HepG2 (cell line): ENCODE results near the gene PALM. TPM values are rescaled to one million over a fixed set of nuclear protein-coding genes. Genes with fewer than 3 reads are reported as not detected.

Source experiments
- BRCA1 ChIP-seq: sonication (generic); formaldehyde crosslinking; IDR thresholded peaks from 2 replicates; pipeline ENCODE4 v1.4.0; 2020; ENCODE audit warnings: missing genetic modification reagents
- CEBPG ChIP-seq: IDR thresholded peaks from 2 replicates; pipeline ENCODE4 v1.6.1; 2016
- EED ChIP-seq: sonication (generic); formaldehyde crosslinking; IDR thresholded peaks from 2 replicates; pipeline ENCODE4 v1.5.0; 2020; ENCODE audit warnings: mild to moderate bottlenecking, missing genetic modification reagents
- FOXC1 ChIP-seq: sonication (generic); formaldehyde crosslinking; IDR thresholded peaks from 2 replicates; pipeline ENCODE4 v1.8.0; 2022; ENCODE audit warnings: mild to moderate bottlenecking, missing genetic modification reagents, borderline replicate concordance
- HMG20A ChIP-seq: IDR thresholded peaks from 2 replicates; pipeline ENCODE4 v1.6.1; 2016; ENCODE audit warnings: borderline replicate concordance
- HOXA5 ChIP-seq: sonication (generic); formaldehyde crosslinking; IDR thresholded peaks from 2 replicates; pipeline ENCODE4 v1.4.0; 2020; ENCODE audit warnings: missing genetic modification reagents
- ISX ChIP-seq: sonication (generic); formaldehyde crosslinking; conservative IDR thresholded peaks from 2 replicates; pipeline ENCODE4 v1.5.0; 2020; ENCODE audit warnings: missing genetic modification reagents
- KAT7 ChIP-seq: IDR thresholded peaks from 2 replicates; pipeline ENCODE4 v1.6.1; 2018; ENCODE audit warnings: borderline replicate concordance, missing compliant biosample characterization
- KDM5B ChIP-seq: sonication (generic); formaldehyde crosslinking; IDR thresholded peaks from 2 replicates; pipeline ENCODE4 v1.4.0; 2020; ENCODE audit warnings: missing genetic modification reagents, mild to moderate bottlenecking, borderline replicate concordance
- ZBTB21 ChIP-seq: sonication (generic); formaldehyde crosslinking; IDR thresholded peaks from 2 replicates; pipeline ENCODE4 v1.4.0; 2020; ENCODE audit warnings: missing genetic modification reagents
- ZMYM4 ChIP-seq: sonication (generic); formaldehyde crosslinking; IDR thresholded peaks from 2 replicates; pipeline ENCODE4 v1.8.1; 2023; ENCODE audit warnings: mild to moderate bottlenecking, missing genetic modification reagents
- ZNF101 ChIP-seq: sonication (generic); formaldehyde crosslinking; IDR thresholded peaks from 2 replicates; pipeline ENCODE4 v1.4.0; 2020; ENCODE audit warnings: mild to moderate bottlenecking, low read depth, missing genetic modification reagents, borderline replicate concordance
- ZSCAN21 ChIP-seq: sonication (generic); formaldehyde crosslinking; IDR thresholded peaks from 2 replicates; pipeline ENCODE4 v1.8.0; 2022; ENCODE audit warnings: mild to moderate bottlenecking, missing genetic modification reagents, moderate library complexity, borderline replicate concordance
- polyA plus RNA-seq, 8 experiments: library from polyadenylated mRNA; depleted of rRNA in 3 of 8; stranded (reverse) in 7 of 8; unstranded in 1 of 8; fragments of >200 nt; fragmentation: Illumina TruSeq in 4 of 8; extraction: Trizol in 4 of 8; gene quantifications; 2 replicates each; pipeline versions ENCODE4 v1.2.1 to v1.2.3, GENCODE V29; 2011 to 2016; ENCODE audit warnings: low read depth in 4 of 8, missing spikeins in 1 of 8, mixed read lengths in 1 of 8; ENCODE audit not compliant: insufficient read depth in 1 of 8
- total RNA-seq, 5 experiments: library from RNA; depleted of rRNA; stranded (reverse); fragments of >200 nt; fragmentation: Illumina TruSeq; extraction: Trizol; gene quantifications; 2 replicates each; pipeline ENCODE4 v1.2.3, GENCODE V29; 2016; ENCODE audit warnings: low read depth in 1 of 5
- TF ChIP-seq, protein P1 (sequence below): sonication (generic); formaldehyde crosslinking; IDR thresholded peaks from 2 replicates; pipeline ENCODE4 v1.8.1; 2023; ENCODE audit warnings: missing genetic modification reagents, inconsistent platforms, borderline replicate concordance
- TF ChIP-seq, protein P2 (sequence below): sonication (generic); formaldehyde crosslinking; IDR thresholded peaks from 2 replicates; pipeline ENCODE4 v1.4.0; 2020; ENCODE audit warnings: low read depth, missing genetic modification reagents
- TF ChIP-seq, protein P3 (sequence below): sonication (generic); formaldehyde crosslinking; IDR thresholded peaks from 2 replicates; pipeline ENCODE4 v1.4.0; 2020; ENCODE audit warnings: missing genetic modification reagents
- TF ChIP-seq, protein P4 (sequence below): sonication (generic); formaldehyde crosslinking; IDR thresholded peaks from 2 replicates; pipeline ENCODE4 v1.4.0; 2020; ENCODE audit warnings: missing genetic modification reagents
- TF ChIP-seq, protein P5 (sequence below): sonication (generic); formaldehyde crosslinking; IDR thresholded peaks from 2 replicates; pipeline ENCODE4 v1.4.0; 2020; ENCODE audit warnings: missing genetic modification reagents

The PALM gene
- total and polyA plus RNA-seq, 2 of the 13 experiments (the other 11 are each of a cell fraction or from before 2014, with no cell fraction given), result 4.0 to 9.7 TPM

DNA sequence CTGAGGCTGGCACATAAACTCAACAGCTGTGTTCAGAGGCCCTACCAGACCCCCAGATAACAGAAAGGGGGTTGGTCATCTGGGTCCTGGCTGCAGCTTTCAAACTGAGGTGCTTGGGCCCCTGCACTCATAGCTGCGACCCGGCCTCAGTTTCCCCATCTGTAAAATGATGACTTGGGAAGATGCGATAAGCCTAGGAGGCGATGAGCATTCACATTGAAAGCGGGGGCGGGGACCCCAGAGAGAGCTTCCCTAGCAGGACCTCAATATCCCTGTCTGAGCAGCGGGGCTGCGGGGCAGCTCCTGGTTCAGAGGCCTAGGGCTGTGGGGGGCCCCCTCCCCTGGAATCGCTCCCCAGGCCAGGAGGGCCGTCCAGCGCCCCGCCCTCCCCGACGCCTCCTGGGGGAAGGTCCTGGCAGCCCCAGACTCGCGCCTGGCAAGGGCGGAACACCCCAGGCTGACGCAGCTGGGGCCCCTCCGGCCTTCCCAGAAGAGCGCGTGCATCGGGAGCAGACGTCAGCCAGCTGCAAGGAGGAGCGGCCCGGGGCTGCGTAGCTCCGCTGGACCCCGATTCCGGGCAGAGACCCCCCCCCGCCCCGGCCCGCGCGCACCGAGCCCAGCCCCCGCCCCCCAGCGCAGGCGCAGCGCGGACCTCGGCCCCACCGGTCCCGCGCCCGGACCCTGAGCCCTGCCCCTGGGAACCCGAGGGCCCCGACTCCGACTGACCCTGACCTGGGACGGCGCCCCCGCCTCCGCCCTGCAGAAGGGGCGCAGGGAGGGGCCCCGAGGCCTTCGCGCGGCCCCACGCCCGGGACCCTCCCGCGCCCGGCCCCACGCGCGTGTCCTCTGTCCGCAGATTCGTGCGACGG is 29.1 kb upstream of the PALM start (continued):
- TF ChIP-seq, protein P1, sequence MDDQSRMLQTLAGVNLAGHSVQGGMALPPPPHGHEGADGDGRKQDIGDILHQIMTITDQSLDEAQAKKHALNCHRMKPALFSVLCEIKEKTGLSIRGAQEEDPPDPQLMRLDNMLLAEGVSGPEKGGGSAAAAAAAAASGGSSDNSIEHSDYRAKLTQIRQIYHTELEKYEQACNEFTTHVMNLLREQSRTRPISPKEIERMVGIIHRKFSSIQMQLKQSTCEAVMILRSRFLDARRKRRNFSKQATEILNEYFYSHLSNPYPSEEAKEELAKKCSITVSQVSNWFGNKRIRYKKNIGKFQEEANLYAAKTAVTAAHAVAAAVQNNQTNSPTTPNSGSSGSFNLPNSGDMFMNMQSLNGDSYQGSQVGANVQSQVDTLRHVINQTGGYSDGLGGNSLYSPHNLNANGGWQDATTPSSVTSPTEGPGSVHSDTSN, result no peak
- TF ChIP-seq, protein P2, sequence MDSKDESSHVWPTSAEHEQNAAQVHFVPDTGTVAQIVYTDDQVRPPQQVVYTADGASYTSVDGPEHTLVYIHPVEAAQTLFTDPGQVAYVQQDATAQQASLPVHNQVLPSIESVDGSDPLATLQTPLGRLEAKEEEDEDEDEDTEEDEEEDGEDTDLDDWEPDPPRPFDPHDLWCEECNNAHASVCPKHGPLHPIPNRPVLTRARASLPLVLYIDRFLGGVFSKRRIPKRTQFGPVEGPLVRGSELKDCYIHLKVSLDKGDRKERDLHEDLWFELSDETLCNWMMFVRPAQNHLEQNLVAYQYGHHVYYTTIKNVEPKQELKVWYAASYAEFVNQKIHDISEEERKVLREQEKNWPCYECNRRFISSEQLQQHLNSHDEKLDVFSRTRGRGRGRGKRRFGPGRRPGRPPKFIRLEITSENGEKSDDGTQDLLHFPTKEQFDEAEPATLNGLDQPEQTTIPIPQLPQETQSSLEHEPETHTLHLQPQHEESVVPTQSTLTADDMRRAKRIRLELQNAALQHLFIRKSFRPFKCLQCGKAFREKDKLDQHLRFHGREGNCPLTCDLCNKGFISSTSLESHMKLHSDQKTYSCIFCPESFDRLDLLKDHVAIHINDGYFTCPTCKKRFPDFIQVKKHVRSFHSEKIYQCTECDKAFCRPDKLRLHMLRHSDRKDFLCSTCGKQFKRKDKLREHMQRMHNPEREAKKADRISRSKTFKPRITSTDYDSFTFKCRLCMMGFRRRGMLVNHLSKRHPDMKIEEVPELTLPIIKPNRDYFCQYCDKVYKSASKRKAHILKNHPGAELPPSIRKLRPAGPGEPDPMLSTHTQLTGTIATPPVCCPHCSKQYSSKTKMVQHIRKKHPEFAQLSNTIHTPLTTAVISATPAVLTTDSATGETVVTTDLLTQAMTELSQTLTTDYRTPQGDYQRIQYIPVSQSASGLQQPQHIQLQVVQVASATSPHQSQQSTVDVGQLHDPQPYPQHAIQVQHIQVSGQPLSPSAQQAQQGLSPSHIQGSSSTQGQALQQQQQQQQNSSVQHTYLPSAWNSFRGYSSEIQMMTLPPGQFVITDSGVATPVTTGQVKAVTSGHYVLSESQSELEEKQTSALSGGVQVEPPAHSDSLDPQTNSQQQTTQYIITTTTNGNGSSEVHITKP (CRISPR knock-in tag), result no peak
- TF ChIP-seq FOXC1 (CRISPR knock-in tag) (peak; percentile 6; the same call in 1 of the 2 replicates), BRCA1 (no peak), ZBTB21 (CRISPR knock-in tag) (no peak), ZMYM4 (CRISPR knock-in tag) (peak; percentile 43; the same call in 1 of the 2 replicates), HOXA5 (0 out of 2 replicates have a peak, but pooled peaks have one; percentile 30), KAT7 (peak; percentile 69; the same call in 1 of the 2 replicates), ISX (CRISPR knock-in tag) (no peak), ZNF101 (CRISPR knock-in tag) (0 out of 2 replicates have a peak, but pooled peaks have one; percentile 53), CEBPG (CRISPR knock-in tag) (no peak), ZSCAN21 (peak; percentile 66; the same call in 1 of the 2 replicates), KDM5B (CRISPR knock-in tag) (no peak), HMG20A (no peak), EED (CRISPR knock-in tag) (0 out of 2 replicates have a peak, but pooled peaks have one; percentile 21)
- TF ChIP-seq, protein P3, sequence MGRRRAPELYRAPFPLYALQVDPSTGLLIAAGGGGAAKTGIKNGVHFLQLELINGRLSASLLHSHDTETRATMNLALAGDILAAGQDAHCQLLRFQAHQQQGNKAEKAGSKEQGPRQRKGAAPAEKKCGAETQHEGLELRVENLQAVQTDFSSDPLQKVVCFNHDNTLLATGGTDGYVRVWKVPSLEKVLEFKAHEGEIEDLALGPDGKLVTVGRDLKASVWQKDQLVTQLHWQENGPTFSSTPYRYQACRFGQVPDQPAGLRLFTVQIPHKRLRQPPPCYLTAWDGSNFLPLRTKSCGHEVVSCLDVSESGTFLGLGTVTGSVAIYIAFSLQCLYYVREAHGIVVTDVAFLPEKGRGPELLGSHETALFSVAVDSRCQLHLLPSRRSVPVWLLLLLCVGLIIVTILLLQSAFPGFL (CRISPR knock-in tag), result no peak
- TF ChIP-seq, protein P4, sequence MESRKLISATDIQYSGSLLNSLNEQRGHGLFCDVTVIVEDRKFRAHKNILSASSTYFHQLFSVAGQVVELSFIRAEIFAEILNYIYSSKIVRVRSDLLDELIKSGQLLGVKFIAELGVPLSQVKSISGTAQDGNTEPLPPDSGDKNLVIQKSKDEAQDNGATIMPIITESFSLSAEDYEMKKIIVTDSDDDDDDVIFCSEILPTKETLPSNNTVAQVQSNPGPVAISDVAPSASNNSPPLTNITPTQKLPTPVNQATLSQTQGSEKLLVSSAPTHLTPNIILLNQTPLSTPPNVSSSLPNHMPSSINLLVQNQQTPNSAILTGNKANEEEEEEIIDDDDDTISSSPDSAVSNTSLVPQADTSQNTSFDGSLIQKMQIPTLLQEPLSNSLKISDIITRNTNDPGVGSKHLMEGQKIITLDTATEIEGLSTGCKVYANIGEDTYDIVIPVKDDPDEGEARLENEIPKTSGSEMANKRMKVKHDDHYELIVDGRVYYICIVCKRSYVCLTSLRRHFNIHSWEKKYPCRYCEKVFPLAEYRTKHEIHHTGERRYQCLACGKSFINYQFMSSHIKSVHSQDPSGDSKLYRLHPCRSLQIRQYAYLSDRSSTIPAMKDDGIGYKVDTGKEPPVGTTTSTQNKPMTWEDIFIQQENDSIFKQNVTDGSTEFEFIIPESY (CRISPR knock-in tag), result no peak
- TF ChIP-seq, protein P5, sequence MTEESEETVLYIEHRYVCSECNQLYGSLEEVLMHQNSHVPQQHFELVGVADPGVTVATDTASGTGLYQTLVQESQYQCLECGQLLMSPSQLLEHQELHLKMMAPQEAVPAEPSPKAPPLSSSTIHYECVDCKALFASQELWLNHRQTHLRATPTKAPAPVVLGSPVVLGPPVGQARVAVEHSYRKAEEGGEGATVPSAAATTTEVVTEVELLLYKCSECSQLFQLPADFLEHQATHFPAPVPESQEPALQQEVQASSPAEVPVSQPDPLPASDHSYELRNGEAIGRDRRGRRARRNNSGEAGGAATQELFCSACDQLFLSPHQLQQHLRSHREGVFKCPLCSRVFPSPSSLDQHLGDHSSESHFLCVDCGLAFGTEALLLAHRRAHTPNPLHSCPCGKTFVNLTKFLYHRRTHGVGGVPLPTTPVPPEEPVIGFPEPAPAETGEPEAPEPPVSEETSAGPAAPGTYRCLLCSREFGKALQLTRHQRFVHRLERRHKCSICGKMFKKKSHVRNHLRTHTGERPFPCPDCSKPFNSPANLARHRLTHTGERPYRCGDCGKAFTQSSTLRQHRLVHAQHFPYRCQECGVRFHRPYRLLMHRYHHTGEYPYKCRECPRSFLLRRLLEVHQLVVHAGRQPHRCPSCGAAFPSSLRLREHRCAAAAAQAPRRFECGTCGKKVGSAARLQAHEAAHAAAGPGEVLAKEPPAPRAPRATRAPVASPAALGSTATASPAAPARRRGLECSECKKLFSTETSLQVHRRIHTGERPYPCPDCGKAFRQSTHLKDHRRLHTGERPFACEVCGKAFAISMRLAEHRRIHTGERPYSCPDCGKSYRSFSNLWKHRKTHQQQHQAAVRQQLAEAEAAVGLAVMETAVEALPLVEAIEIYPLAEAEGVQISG (CRISPR knock-in tag), result no peak; the same call in 1 of the 2 replicates
